HuH-7.5 (cell line): Measurements from ENCODE around the gene TBC1D22A.

Source experiments
- DNase-seq: peaks from one replicate; pipeline ENCODE4 v3.0.0; 2011; ENCODE audit warnings: low spot score

TBC1D22A gene

GRCh38 chr22:47171441-47172221 lies 409.2 kb downstream of the TBC1D22A start:
- DNase-seq: no peak

DNA sequence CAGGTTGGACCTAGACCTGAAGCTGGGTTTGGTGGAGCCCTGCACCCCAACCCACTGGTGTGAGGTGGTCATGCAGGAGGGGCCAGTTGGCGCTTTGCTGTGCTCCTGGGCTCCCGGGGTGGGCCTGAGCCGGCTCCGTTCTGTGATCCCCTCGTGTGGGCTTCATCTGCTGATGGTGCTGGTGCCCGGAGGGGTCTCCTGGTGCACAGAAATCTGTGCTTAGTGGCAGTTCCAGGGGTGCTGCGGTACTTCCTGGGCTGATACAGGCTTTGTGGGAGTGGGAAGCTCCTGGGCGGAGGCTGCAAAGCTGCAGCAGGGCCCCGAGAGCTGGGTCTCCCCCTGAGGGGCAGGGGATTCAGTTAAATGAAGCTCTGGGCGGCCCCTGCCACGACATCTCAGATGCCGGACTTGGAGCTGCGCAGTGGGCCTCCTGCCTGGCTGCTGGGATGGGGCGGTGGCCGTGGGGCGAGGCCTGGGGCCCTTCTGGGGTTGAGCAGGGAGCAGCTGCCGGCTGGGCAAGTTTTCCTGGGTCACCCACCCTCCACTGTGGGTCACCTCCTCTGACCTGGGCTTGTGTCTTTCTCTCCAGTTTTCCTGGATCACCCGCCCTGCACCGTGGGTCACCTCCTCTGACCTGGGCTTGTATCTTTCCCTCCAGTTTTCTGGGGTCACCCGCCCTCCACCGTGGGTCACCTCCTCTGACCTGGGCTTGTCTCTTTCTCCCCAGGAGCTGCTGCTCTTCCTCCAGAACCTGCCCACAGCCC lies 410.5 kb downstream of the TBC1D22A start:
- no peak for DNase-seq

DNA sequence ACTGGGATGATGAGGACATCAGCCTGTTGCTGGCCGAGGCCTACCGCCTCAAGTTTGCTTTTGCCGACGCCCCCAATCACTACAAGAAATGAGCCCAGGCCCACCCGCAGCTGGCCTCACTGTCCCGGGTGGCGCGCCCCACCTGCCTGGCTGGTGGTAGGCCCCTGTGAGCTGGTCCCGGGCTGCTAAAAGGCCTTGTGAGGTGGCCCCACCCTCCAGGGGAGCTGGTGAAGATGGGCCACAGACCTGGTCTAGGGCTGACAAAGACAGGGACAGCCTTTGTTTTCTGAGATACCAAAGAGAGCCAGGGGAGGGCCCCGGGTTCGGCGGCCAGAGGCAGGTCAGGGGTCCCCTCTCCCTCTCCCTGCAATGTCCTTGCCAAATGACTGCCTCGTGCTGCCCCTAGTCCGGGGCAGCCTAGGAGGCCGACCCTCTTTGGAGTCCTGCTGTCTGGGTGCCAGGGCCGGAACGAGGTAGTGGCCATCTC lies 411.1 kb downstream of the TBC1D22A start:
- no peak for DNase-seq

DNA sequence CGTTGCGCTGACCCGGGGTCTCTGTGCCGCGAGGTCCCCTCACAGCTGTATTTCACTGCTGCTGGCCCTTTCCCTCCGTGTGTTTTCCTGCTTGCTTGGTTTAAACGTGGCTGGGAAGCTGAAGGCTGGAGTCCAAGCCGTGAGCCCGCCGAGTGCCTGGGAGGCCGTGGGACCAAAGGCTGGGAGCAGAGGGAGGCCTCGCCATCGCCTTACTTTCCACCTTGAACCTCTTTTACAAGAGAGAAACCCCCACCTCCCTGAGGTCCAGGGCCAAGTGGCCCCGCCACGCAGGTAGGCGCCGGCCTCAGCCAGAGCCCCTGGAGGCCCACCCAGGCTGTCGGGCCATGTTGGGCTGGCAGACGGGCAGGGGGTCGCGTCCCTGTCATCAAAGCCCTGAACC lies 411.6 kb downstream of the TBC1D22A start:
- no peak for DNase-seq

DNA sequence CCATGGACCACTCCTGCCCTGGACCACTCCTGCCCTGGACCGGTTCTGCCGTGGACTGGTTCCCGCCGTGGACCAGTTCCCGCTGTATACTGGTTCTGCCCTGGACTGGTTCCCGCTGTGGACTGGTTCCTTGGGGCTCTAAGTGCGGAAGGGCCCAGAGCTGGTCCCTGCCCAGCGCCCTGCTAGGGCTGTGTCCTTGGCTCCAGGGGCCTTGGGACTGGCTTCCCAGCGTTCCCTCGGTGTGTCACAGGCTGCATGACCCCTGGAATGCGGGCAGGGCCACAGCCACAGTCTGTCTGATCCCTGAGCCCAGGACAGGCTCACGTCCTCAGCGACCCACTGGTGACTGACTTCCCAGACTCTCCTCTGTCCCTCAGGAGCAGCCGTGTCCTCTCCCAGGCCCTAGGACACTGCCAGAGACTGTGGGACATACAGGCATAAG lies 412.2 kb downstream of the TBC1D22A start:
- no peak for DNase-seq

- DNase-seq: no peak
Measured at GRCh38 chr22:47175151-47176025, 412.9 kb downstream of the TBC1D22A start.

DNA sequence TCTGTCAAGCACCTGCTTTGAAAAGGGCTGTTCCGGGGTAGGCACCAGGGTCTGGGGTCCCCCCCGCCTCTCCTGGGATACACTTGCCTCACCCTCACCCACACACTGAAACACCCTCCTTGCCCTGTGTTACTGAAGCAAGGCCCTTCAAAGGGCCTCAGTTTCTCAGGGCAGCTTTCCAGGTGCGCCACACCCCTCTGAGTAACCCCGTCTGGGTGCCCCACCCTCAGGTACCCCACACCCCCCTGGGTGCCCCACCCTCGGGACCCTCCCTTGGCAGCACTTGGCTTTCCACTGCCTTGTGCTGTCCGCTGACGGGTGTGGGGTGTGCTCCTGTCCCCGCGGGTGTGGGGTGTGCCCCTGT lies 413.6 kb downstream of the TBC1D22A start:
- no peak for DNase-seq

- no peak for DNase-seq
Measured at GRCh38 chr22:47176573-47177333, 414.3 kb downstream of the TBC1D22A start.

GRCh38 chr22:47177334-47177815 lies 414.9 kb downstream of the TBC1D22A start:
- no peak for DNase-seq

GRCh38 chr22:47178339-47178738 lies 415.9 kb downstream of the TBC1D22A start:
- DNase-seq: no peak

DNA sequence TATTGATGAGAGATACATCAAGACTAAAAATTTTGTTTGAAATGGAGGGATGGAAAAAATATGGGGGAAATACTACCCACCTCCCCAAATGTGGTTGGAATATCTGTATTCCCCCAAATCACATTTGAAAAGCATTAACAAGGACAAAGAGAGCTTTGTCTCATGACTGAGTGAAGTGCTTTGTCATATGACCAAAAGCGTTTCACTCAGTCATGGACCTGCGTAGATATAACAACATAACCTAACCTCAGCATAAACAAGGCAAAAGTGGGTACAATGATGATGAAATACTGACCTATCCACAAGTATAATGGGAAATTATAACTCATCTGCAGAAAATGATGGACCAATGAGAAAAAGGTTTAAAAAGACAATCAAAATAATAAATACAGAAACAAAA lies 418.3 kb downstream of the TBC1D22A start:
- DNase-seq: no peak

DNA sequence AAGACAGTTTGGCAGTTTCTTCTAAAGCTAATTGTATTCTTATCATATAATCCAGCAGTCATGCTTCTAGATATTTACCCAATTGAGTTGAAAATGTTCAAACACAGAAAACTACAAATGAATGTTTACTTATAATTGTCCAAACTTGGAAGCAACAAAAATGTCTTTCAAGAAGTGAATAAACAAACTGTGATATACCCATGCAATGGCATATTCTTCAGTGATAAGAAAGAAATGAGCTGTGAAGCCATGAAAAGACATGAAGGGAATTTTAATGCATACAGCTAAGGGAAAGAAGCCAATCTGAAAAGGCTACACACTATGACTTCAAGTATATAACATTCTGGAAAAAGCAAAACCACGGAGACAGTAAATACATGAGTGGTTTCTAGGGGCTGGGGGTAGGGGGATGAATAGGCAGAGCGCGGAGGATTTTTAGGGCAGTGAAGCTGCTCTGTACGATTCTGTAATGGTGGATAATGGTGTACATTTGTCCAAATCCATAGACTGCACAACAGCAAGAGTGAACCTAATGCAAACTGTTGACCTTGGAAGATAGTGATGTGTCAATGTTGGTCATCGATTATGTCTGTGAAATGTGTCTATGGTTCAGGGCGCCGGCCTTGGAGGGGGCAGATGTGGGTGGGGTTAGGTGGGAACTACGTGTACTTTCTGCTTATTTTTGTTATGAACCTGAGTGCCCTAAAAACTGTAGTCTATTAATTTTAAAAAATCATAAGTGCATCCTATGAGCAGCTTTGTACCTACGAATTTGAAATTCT lies 424.9 kb downstream of the TBC1D22A start:
- DNase-seq: no peak

DNA sequence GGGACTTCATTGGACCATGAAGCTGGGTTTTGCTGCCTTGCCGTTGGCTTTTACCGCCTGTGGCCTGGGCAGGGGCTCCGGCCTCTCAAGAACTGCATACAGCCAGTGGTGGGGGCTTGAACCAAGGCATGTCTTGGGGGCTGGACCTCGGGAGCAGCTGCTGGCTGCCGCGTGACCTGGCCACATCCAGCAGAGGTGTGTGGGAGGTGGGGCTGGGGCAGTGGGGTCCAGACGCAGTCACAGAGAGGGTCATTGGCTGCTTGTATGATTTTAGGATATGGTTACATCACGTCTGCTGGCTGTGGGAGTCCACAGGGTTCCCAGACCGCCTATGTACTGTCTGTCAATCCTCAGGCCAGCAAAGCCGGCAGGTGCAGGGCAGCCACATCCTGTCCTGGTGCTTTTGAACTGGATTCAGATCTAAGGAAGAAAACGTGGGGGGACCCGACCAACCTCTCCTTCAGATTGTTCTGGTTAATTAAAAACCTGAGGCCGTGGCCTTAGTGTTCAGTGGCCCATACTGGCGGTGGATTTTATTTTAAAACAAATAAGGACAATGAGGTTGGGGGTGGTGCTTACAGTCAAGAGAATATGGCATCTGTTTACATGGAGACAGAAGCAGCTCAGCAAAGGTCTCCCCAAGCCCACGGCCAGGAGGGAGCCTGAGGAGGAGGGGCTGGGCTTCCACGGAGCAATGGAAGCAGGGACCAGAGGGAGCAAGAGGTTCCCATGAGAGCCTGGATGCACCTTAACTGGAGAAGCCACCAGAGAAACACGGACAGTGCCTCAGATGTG lies 426.0 kb downstream of the TBC1D22A start:
- no peak for DNase-seq

GRCh38 chr22:47189056-47189916 lies 426.8 kb downstream of the TBC1D22A start:
- no peak for DNase-seq

GRCh38 chr22:47190276-47190956 lies 428.0 kb downstream of the TBC1D22A start:
- DNase-seq: no peak

DNA sequence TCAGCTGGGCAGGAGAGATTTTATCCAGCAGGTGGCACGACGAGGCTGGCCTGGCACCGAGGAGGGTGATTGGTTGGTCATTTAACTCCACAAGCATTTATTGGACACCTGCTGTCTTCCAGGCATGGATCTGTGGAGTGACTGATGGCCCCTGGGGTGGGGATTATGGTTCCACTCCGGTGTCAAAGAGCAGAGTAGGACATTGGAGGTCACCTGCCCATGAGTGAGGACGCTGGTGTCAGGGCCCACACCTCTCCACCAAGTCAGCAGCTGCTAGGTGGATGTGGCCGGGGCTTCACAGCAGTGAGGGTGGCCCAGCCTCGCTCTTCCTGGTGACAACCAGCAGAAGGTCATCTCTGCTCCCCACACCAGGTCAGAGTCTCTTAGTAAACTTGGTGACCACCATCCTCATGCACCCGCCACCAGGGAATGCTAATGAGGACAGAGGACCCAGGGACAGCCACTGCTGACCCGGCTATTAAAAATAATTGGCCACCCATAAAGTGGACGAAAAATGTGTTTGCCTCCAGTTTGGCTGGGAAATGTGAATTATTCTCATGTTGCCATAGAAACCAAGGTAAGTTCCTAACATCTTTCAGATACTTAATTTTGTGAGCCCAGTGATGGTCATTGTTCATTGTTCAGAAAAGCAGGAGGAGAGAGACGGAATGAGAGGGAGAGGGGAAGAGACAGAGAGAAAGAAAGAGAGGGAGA lies 428.7 kb downstream of the TBC1D22A start:
- DNase-seq: no peak
